Pancreas (tissue), 10 donors: ENCODE results near the gene LRMDA. TPM values are rescaled to one million over a fixed set of nuclear protein-coding genes. Genes with fewer than 3 reads are reported as not detected.

Experiments
- ATAC-seq, 4 donors: fragments of 200-7000 bp; cut with Tn5 transposase; one replicate each; pipeline versions ENCODE4 v1.8.0 to v1.9.1; 2020; ENCODE audit warnings: mild to moderate bottlenecking in 4 of 4, moderate library complexity in 4 of 4
- DNase-seq, 6 donors: peaks; one replicate each; pipeline ENCODE4 v3.0.0-alpha.2; 2020
- FAIRE-seq: peaks from 2 replicates; lab custom pipeline; 2012; peaks lifted over from hg19 to GRCh38; lab: Jason Lieb, UNC
- H3K27ac ChIP-seq, 4 donors: fragments of 200-600 bp; sonication (generic); 1 replicate in 3 of 4; 2 replicates in 1 of 4; pipeline versions ENCODE4 v1.5.0 to v1.8.0; 2020
- H3K27me3 ChIP-seq, 4 donors: fragments of 200-600 bp; one replicate each; pipeline ENCODE4 v1.8.0; 2021
- H3K36me3 ChIP-seq, 3 donors: fragments of 200-600 bp; sonication (generic) in 1 of 3; one replicate each; pipeline versions ENCODE4 v1.5.0 to v1.8.0; 2020 to 2021
- H3K4me1 ChIP-seq, 3 donors: fragments of 200-600 bp; one replicate each; pipeline ENCODE4 v1.8.0; 2021
- H3K4me3 ChIP-seq, 4 donors: fragments of 200-600 bp; sonication (generic) in 2 of 4; one replicate each; pipeline versions ENCODE4 v1.5.0 to v1.8.0; 2020 to 2021
- H3K9me3 ChIP-seq, 4 donors: fragments of 200-600 bp; one replicate each; pipeline ENCODE4 v1.8.0; 2021
- CTCF ChIP-seq, 4 donors: fragments of 200-600 bp; sonication (generic) in 3 of 4; IDR thresholded peaks; one replicate each; pipeline versions ENCODE4 v1.5.0 to v1.8.0; 2021; ENCODE audit warnings: antibody characterized with exemption in 4 of 4
- WGBS, 2 donors: extraction: QIAGEN DNeasy Blood & Tissue Kit; methylation state at CpG; one replicate each; pipeline ENCODE4 v1.1.7; 2013; 5-methylcytosine and 5-hydroxymethylcytosine counted together
- intact Hi-C, 3 donors: fragments of 100-400 bp; cut with DNase I; formaldehyde crosslinking; loops; one replicate each; pipeline versions ENCODE4 v1.11.1 to v1.14.2; 2022
- polyA plus RNA-seq, 2 donors: library from polyadenylated mRNA; stranded (reverse); fragments of 200-250 nt; gene quantifications; one replicate each; pipeline ENCODE4 v1.2.3, GENCODE V29; 2013
- total RNA-seq, 6 donors: library from RNA; stranded (reverse); fragmentation: NEBNext Ultra II Directional in 4 of 6; extraction: Animal tissue kit (Norgen Biotek cat#: 25700) in 4 of 6; gene quantifications; one replicate each; pipeline versions ENCODE4 v1.2.1 to v1.2.4, GENCODE V29; 2021 to 2023
- donor health status: healthy with polysubstance abuse.
- donor health status: DM: no; HTN: no; CAD: no; lungs with moderate emphysema.
- donor health status: DM: no; HTN: no; CAD: no.
- donor health status: control.
- donor health status: control.
- donor health status: Bipolar disorder and iron deficiency.
- donor health status: DM: yes; HTN: yes; CAD: no.
- donor health status: DM: no; HTN: no; CAD: no.
- donor health status: DM: no; HTN: no; CAD: no.
- donor health status: DM: yes; HTN: yes; CAD: no.

The LRMDA gene
- total and polyA plus RNA-seq, 8 donors, result 4.6 to 21.2 (median 13.4) TPM

GRCh38 chr10:75994357-75995040, 563.1 kb downstream of the LRMDA start:
- no peaks in the 10 kb centered on the region for H3K36me3 ChIP-seq
- ATAC-seq (no peak), FAIRE-seq (no peak), DNase-seq (no peak)
- WGBS, 2 donors, result 74 to 80% methylated on average over 9 of the region's 9 CpGs
- no peaks in the 10 kb centered on the region for H3K4me1 ChIP-seq
- no peak for TF ChIP-seq CTCF (IDR thresholded peaks at IDR 0.05)
- no peak overlapping the region for H3K4me3 ChIP-seq
- H3K9me3 ChIP-seq, result no peaks in the 10 kb centered on the region
- intact Hi-C loops, result no loop called here
- no peak overlapping the region for H3K27ac ChIP-seq
- no peaks in the 10 kb centered on the region for H3K27me3 ChIP-seq

GRCh38 chr10:75995041-75995430, 563.6 kb downstream of the LRMDA start:
- DNase-seq, result no peak
- no peak for TF ChIP-seq CTCF (IDR thresholded peaks at IDR 0.05)
- H3K27ac ChIP-seq, result no peak overlapping the region
- intact Hi-C loops, result no loop called here
- no peaks in the 10 kb centered on the region for H3K36me3 ChIP-seq
- no peak overlapping the region for H3K4me3 ChIP-seq
- ATAC-seq, result no peak
- no peaks in the 10 kb centered on the region for H3K4me1 ChIP-seq
- FAIRE-seq, result no peak
- WGBS, 2 donors, result 97 to 100% methylated on average over 1 of the region's 1 CpG
- no peaks in the 10 kb centered on the region for H3K9me3 ChIP-seq
- no peaks in the 10 kb centered on the region for H3K27me3 ChIP-seq

GRCh38 chr10:75995720-75996119, 564.3 kb downstream of the LRMDA start:
- FAIRE-seq, result no peak
- ATAC-seq, result no peak
- TF ChIP-seq CTCF (IDR thresholded peaks at IDR 0.05), result no peak
- H3K27ac ChIP-seq, result no peak overlapping the region
- intact Hi-C loops, result no loop called here
- H3K36me3 ChIP-seq, result no peaks in the 10 kb centered on the region
- WGBS, 2 donors, result 50 to 54% methylated on average over 1 of the region's 1 CpG
- H3K9me3 ChIP-seq, result no peaks in the 10 kb centered on the region
- H3K4me1 ChIP-seq, result no peaks in the 10 kb centered on the region
- H3K4me3 ChIP-seq, result no peak overlapping the region
- DNase-seq, result no peak
- H3K27me3 ChIP-seq, result no peaks in the 10 kb centered on the region

- FAIRE-seq (no peak), ATAC-seq (no peak), DNase-seq (no peak)
- Histone ChIP-seq H3K27ac (no peak overlapping the region), H3K27me3 (no peaks in the 10 kb centered on the region), H3K4me1 (no peaks in the 10 kb centered on the region), H3K36me3 (no peaks in the 10 kb centered on the region), H3K9me3 (no peaks in the 10 kb centered on the region), H3K4me3 (no peak overlapping the region)
- 87 to 92% methylated on average over 2 of the region's 2 CpGs for WGBS, 2 donors
- TF ChIP-seq CTCF (IDR thresholded peaks at IDR 0.05), result no peak
- intact Hi-C loops, result no loop called here
These were observed 567.6 kb downstream of the LRMDA start for GRCh38 chr10:75999001-75999400.

- Histone ChIP-seq H3K4me1 (no peaks in the 10 kb centered on the region), H3K9me3 (no peaks in the 10 kb centered on the region), H3K4me3 (no peak overlapping the region), H3K27ac (no peak overlapping the region), H3K27me3 (no peaks in the 10 kb centered on the region), H3K36me3 (no peaks in the 10 kb centered on the region)
- no peak for TF ChIP-seq CTCF (IDR thresholded peaks at IDR 0.05)
- WGBS, 2 donors, result 90 to 93% methylated on average over 7 of the region's 7 CpGs
- DNase-seq (no peak), FAIRE-seq (no peak), ATAC-seq (no peak)
- intact Hi-C loops, result no loop called here
These were observed 568.2 kb downstream of the LRMDA start for GRCh38 chr10:75999515-76000209.
